Peyer's patch (tissue), 4 donors: ENCODE data around the gene STIL.

ENCODE experiments used
- CTCF ChIP-seq, 6 experiments: fragments of 450-650 bp in 4 of 6; fragments of 200-600 bp in 2 of 6; sonication (generic) in 1 of 6; IDR thresholded peaks; one replicate each; pipeline ENCODE4 v1.5.1; 2017 to 2019; ENCODE audit warnings: antibody characterized with exemption in 6 of 6, mild to moderate bottlenecking in 3 of 6, moderate library complexity in 1 of 6
- POLR2A ChIP-seq, 2 donors: fragments of 450-650 bp; IDR thresholded peaks; one replicate each; pipeline ENCODE4 v1.5.1; 2017; ENCODE audit warnings: antibody characterized with exemption in 2 of 2, mild to moderate bottlenecking in 2 of 2, moderate library complexity in 2 of 2

- no peak for TF ChIP-seq CTCF (IDR thresholded peaks at IDR 0.05)
- TF ChIP-seq POLR2A (IDR thresholded peaks at IDR 0.05), result no peak
These were observed 15.0 kb upstream of the STIL start for GRCh38 chr1:47328992-47329391.
